ENCODE data around the gene SGMS1. TPM values are rescaled to one million over a fixed set of nuclear protein-coding genes. Genes with fewer than 3 reads are reported as not detected.
"Not testable (repeated sequence)": the region's sequence is repeated elsewhere in the genome, so short reads cannot be mapped to it uniquely, and the experiment has no call there.

SGMS1 gene
- total RNA-seq, 1 experiment from 2014 or later: 24.7 TPM

DNA sequence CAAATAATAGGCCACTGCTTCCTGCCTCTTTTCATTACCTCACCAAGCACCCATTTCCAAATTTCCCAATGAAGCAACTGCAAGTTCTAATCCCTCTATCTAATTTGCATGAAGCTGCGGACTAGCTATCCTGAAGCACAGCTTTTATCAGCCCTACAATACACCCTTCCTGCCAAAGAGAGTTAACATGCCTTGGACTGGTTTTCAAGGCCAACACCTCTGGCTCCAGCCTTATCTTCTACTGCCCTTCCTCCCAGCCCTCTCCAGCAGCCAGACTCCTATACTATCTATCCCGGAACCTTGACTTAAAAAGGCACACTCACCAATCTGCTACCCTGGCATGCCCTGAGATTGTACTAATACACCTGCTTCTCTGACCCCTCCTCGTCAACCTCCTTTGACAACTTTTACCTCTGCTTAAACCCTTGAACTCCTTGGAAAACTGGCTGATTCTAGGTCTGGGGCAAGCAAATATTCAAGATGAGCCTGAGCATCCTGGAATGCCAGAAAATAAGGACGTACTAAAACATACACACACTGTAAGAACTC, 73.4 kb downstream of the SGMS1 start:
- POLR2A ChIA-PET: no interaction called here
- Mint-ChIP-seq H3K4me1 (ENCODE audit: insufficient read depth, unreplicated experiment) (peaks cover 6% of the 10 kb centered on the region), H3K9me3 (ENCODE audit: unreplicated experiment) (no peaks in the 10 kb centered on the region), H3K36me3 (ENCODE audit: insufficient read depth, unreplicated experiment) (no peaks in the 10 kb centered on the region), H3K4me3 (ENCODE audit: unreplicated experiment) (no peak overlapping the region), H3K27ac (ENCODE audit: low read depth, unreplicated experiment) (no peak overlapping the region), H3K27me3 (ENCODE audit: insufficient read depth, unreplicated experiment) (no peaks in the 10 kb centered on the region)
- TF ChIP-seq, protein P1, sequence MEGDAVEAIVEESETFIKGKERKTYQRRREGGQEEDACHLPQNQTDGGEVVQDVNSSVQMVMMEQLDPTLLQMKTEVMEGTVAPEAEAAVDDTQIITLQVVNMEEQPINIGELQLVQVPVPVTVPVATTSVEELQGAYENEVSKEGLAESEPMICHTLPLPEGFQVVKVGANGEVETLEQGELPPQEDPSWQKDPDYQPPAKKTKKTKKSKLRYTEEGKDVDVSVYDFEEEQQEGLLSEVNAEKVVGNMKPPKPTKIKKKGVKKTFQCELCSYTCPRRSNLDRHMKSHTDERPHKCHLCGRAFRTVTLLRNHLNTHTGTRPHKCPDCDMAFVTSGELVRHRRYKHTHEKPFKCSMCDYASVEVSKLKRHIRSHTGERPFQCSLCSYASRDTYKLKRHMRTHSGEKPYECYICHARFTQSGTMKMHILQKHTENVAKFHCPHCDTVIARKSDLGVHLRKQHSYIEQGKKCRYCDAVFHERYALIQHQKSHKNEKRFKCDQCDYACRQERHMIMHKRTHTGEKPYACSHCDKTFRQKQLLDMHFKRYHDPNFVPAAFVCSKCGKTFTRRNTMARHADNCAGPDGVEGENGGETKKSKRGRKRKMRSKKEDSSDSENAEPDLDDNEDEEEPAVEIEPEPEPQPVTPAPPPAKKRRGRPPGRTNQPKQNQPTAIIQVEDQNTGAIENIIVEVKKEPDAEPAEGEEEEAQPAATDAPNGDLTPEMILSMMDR (IDR thresholded peaks at IDR 0.05; ENCODE audit: unreplicated experiment): no peak
- CTCF ChIA-PET: interaction anchor here (0.6 to 1.6 kb wide), 3 partner anchors 19 to 182 kb away, joined by 3 to 4 read pairs (median 4); no protein-coding TSS in a partner anchor
- no TSS peak for BruUV-seq (replicated peaks)
- intact Hi-C loops (cut with micrococcal nuclease): loop anchor here (5.0 to 10.0 kb wide), 2 partner anchors 183 to 256 kb away; no protein-coding TSS in a partner anchor
- no peak for DNase-seq (ENCODE audit: unreplicated experiment)

DNA sequence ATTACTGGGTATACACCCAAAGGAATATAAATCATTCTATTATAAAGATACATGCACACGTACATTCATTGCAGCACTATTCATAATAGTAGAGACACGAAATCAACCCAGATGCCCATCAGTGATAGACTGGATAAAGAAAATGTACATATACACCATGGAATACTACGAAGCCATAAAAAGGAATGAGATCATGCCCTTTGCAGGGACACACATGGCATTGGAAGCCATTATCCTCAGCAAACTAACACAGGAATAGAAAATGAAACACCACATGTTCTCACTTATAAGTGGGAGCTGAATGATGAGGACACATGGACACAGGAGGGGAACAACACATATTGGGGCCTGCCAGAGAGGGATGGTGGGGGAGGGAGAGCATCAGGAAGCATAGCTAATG, 74.6 kb downstream of the SGMS1 start:
- POLR2A ChIA-PET; H3K27me3 Mint-ChIP-seq (ENCODE audit: insufficient read depth, unreplicated experiment); DNase-seq (ENCODE audit: unreplicated experiment); BruUV-seq (replicated peaks); H3K4me1 Mint-ChIP-seq (ENCODE audit: insufficient read depth, unreplicated experiment); intact Hi-C loops (cut with micrococcal nuclease); H3K4me3 Mint-ChIP-seq (ENCODE audit: unreplicated experiment); H3K36me3 Mint-ChIP-seq (ENCODE audit: insufficient read depth, unreplicated experiment); H3K9me3 Mint-ChIP-seq (ENCODE audit: unreplicated experiment); H3K27ac Mint-ChIP-seq (ENCODE audit: low read depth, unreplicated experiment): not testable (repeated sequence)
- CTCF ChIA-PET: interaction anchor here (0.7 kb wide), 1 partner anchor 110 kb away, joined by 4 read pairs; no protein-coding TSS in a partner anchor

DNA sequence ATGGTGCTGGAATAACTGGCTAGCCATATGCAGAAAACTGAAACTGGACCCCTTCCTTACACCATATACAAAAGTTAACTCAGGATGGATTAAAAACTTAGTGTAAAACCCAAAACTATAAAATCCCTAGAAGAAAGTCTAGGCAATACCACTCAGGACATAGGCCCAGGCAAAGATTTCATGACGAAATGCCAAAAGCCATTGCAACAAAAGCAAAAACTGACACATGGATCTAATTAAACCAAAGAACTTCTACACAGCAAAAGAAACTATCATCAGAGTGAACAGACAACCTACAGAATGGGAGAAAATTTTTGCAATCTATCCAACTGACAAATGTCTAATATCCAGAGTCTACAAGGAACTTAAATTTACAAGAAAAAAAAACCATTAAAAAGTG, 75.3 kb downstream of the SGMS1 start:
- H3K4me1 Mint-ChIP-seq (ENCODE audit: insufficient read depth, unreplicated experiment); H3K4me3 Mint-ChIP-seq (ENCODE audit: unreplicated experiment); H3K9me3 Mint-ChIP-seq (ENCODE audit: unreplicated experiment); intact Hi-C loops (cut with micrococcal nuclease); POLR2A ChIA-PET; H3K36me3 Mint-ChIP-seq (ENCODE audit: insufficient read depth, unreplicated experiment); CTCF ChIA-PET; H3K27me3 Mint-ChIP-seq (ENCODE audit: insufficient read depth, unreplicated experiment); H3K27ac Mint-ChIP-seq (ENCODE audit: low read depth, unreplicated experiment); BruUV-seq (replicated peaks); DNase-seq (ENCODE audit: unreplicated experiment): not testable (repeated sequence)

DNA sequence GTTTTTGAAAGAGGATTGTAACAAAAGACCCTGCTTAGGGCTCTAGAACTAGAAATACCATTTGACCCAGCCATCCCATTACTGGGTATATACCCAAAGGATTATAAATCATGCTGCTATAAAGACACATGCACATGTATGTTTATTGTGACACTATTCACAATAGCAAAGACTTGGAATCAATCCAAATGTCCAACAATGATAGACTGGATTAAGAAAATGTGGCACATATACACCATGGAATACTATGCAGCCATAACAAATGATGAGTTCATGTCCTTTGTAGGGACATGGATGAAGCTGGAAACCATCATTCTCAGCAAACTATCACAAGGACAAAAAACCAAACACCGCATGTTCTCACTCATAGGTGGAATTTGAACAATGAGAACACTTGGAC, 77.5 kb downstream of the SGMS1 start:
- CTCF ChIA-PET; H3K4me3 Mint-ChIP-seq (ENCODE audit: unreplicated experiment); POLR2A ChIA-PET; intact Hi-C loops (cut with micrococcal nuclease); H3K9me3 Mint-ChIP-seq (ENCODE audit: unreplicated experiment); H3K27ac Mint-ChIP-seq (ENCODE audit: low read depth, unreplicated experiment); H3K4me1 Mint-ChIP-seq (ENCODE audit: insufficient read depth, unreplicated experiment); BruUV-seq (replicated peaks); H3K36me3 Mint-ChIP-seq (ENCODE audit: insufficient read depth, unreplicated experiment); H3K27me3 Mint-ChIP-seq (ENCODE audit: insufficient read depth, unreplicated experiment); DNase-seq (ENCODE audit: unreplicated experiment): not testable (repeated sequence)

DNA sequence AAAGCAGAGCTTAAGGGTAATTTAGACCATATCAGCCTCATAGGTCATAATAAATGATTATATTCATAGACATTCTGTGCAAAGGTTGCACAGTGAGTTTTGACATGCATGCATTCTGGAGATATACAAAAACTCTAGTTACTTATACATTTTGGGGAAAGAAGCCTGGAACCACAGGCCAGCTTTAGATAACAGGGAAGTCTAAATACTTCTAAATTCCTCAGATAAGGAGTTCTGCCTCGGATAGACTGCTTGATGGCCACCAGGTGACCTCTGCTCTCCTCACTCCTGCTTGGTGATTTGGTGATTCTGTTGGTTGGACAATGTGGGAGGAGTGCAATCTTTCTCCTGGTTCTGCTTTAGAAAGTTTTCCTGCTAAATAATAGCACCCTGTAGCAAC, 77.9 kb downstream of the SGMS1 start:
- no peaks in the 10 kb centered on the region for H3K27me3 Mint-ChIP-seq (ENCODE audit: insufficient read depth, unreplicated experiment)
- TF ChIP-seq, protein P1 (IDR thresholded peaks at IDR 0.05; ENCODE audit: unreplicated experiment): no peak
- no peak for DNase-seq (ENCODE audit: unreplicated experiment)
- intact Hi-C loops (cut with micrococcal nuclease): no loop called here
- no TSS peak for BruUV-seq (replicated peaks)
- ChIA-PET POLR2A (no interaction called here), CTCF (no interaction called here)
- peaks cover 2% of the 10 kb centered on the region for H3K4me1 Mint-ChIP-seq (ENCODE audit: insufficient read depth, unreplicated experiment)
- H3K36me3 Mint-ChIP-seq (ENCODE audit: insufficient read depth, unreplicated experiment): no peaks in the 10 kb centered on the region
- no peak overlapping the region for H3K27ac Mint-ChIP-seq (ENCODE audit: low read depth, unreplicated experiment)
- H3K9me3 Mint-ChIP-seq (ENCODE audit: unreplicated experiment): no peaks in the 10 kb centered on the region
- H3K4me3 Mint-ChIP-seq (ENCODE audit: unreplicated experiment): no peak overlapping the region

All from MCF 10A (cell line).